Subcutaneous adipose tissue (tissue), 4 donors: ENCODE data around the gene SLC22A3. TPM values are rescaled to one million over a fixed set of nuclear protein-coding genes. Genes with fewer than 3 reads are reported as not detected.

Source experiments
- CTCF ChIP-seq: fragments of 450-650 bp; IDR thresholded peaks from one replicate; pipeline ENCODE4 v1.5.1; 2016; ENCODE audit warnings: low read depth, mild to moderate bottlenecking, control low read depth, antibody characterized with exemption, moderate library complexity
- total RNA-seq, 4 donors: library from RNA; depleted of rRNA; stranded (reverse); fragments of >200 nt; gene quantifications; one replicate each; pipeline ENCODE4 v1.1.0, GENCODE V29; 2016

The SLC22A3 gene
- total RNA-seq, result 1 to 10 TPM; 6.8 to 9.8 (median 8.8) TPM

DNA sequence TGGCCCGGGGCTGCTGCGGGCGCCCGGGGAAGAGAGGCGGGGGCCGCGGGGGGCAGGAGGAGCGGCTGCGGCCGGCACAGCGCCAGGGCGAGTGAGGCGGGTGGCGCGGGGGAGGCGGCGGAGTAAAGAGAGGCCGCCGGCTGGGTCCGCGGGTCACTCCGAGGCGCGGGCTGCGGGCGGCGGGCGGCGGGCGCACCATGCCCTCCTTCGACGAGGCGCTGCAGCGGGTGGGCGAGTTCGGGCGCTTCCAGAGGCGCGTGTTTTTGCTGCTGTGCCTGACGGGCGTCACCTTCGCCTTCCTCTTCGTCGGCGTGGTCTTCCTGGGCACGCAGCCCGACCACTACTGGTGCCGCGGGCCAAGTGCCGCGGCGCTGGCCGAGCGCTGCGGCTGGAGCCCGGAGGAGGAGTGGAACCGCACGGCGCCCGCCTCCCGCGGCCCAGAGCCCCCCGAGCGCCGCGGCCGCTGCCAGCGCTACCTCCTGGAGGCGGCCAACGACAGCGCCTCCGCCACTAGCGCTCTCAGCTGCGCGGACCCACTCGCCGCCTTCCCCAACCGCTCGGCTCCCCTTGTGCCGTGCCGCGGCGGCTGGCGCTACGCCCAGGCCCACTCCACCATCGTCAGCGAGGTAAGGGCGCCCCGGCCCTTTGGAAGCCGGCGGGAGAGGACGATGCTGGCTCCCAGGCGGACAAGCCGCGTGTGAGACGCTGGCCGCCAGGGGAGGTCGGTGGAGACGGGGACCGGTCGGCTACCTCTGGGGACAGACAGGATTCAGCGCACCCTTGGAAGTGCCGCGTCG lies at the start of gene SLC22A3:
TSS of gene SLC22A3 (plus strand) at position 156 of the 797 bp plus-strand sequence. CDS start at position 198, 42 bp downstream.
- no peak for TF ChIP-seq CTCF

GRCh38 chr6:160299559-160299958 lies 48.6 kb upstream of the SLC22A3 start:
- TF ChIP-seq CTCF, result no peak

DNA sequence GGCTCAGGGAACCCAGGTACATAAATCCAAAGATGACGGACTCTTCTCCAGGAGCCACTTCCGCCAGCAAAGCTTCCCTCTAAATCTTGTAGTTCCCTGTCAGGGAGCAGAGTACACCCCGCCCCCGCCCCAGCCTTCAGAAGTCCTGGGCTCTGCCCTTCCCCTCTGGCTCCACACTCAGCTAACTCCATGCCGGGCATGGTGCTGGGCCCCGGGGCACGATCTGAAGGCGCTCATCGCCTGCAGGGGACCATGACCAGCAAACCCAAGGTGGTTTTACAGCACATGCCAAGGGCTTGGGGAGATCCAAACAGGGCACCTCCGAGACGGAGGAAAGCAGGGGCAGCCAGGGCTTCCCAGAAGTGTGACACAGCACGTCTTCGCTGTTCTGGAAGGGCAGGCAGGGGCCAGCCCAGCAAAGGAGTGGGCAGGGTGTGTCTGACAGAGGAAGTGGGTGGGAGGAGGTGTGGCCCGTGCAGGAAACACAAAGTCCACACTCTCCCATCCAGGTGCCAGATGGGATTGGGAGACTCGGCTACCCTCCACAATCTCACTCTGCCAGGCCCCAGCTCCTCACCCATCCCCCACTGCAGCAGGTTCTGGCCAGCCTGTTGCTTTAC lies 48.0 kb upstream of the SLC22A3 start:
- TF ChIP-seq CTCF, result no peak

- no peak for TF ChIP-seq CTCF
Observed at GRCh38 chr6:160301339-160301738, 46.8 kb upstream of the SLC22A3 start.

- no peak for TF ChIP-seq CTCF
Observed at GRCh38 chr6:160303806-160304205, 44.4 kb upstream of the SLC22A3 start.

DNA sequence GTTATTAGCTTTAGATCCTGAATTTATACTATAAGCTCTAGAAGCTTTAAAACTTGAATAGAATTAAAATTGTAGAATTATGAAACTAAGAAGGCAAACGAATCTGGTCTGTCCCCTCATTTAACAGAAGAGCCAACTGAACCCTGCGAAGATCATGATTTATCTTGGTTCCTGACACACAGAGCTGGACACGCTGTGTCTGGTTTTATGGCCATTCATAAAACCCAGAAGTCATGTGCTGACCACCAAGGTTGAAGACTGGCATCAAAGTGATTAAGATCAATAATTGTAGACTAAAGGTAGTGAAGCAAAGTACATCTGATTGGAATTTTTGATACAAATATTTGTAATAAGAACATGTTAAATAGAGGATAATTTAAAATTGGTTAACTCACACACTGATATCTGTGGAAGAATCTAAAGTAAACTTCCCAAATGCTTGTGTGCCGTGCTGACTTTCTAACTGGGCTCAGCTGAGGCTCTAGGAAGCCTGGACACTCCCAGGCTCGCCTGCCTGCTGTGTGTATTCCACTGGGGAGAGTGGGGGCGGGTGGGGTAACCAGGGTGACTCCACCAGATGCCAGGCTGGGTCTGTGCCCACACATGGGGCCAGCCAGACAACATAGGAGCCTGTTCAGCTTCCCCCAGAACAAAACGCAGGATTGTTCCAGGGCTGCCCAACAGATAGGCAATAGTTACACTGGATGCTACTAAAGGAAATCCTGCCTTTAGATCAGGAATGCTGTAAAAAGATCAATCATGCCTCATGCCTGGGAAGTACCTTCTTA lies 42.1 kb upstream of the SLC22A3 start:
- no peak for TF ChIP-seq CTCF

GRCh38 chr6:160309718-160310117 lies 38.5 kb upstream of the SLC22A3 start:
- TF ChIP-seq CTCF, result no peak
